Smooth muscle cell (in vitro differentiated cells): ENCODE results near the gene CTSK. TPM values are rescaled to one million over a fixed set of nuclear protein-coding genes. Genes with fewer than 3 reads are reported as not detected.
"Not testable (repeated sequence)": the region's sequence is repeated elsewhere in the genome, so short reads cannot be mapped to it uniquely, and the experiment has no call there.

Experiments used
- DNase-seq: peaks from one replicate; lab custom pipeline; 2025; ENCODE audit not compliant: unreplicated experiment; lab: John Stamatoyannopoulos, UW
- H2AFZ ChIP-seq: fragments of 200-600 bp; sonication (generic); 2 replicates; pipeline ENCODE4 v1.6.0; 2016; ENCODE audit warnings: antibody characterized with exemption, low read depth, mild to moderate bottlenecking
- H3F3A ChIP-seq: fragments of 200-600 bp; sonication (generic); 2 replicates; pipeline ENCODE4 v1.6.0; 2017; ENCODE audit warnings: antibody characterized with exemption, low read depth
- H3K27ac ChIP-seq: fragments of 200-600 bp; sonication (generic); 2 replicates; pipeline ENCODE4 v1.5.1; 2016; ENCODE audit warnings: low read depth, mild to moderate bottlenecking
- H3K27me3 ChIP-seq: fragments of 200-600 bp; sonication (generic); 2 replicates; pipeline ENCODE4 v1.6.1; 2016; ENCODE audit warnings: low read depth, mild to moderate bottlenecking
- H3K36me3 ChIP-seq: fragments of 200-600 bp; sonication (generic); 2 replicates; pipeline ENCODE4 v1.5.1; 2016; ENCODE audit warnings: low read depth
- H3K4me1 ChIP-seq: fragments of 200-600 bp; sonication (generic); 2 replicates; pipeline ENCODE4 v1.5.1; 2016; ENCODE audit warnings: low read depth
- H3K4me2 ChIP-seq: fragments of 200-600 bp; sonication (generic); 2 replicates; pipeline ENCODE4 v1.6.0; 2016; ENCODE audit warnings: mild to moderate bottlenecking
- H3K4me3 ChIP-seq: fragments of 200-600 bp; sonication (generic); 2 replicates; pipeline ENCODE4 v1.5.1; 2016; ENCODE audit warnings: mild to moderate bottlenecking
- H3K79me2 ChIP-seq: fragments of 200-600 bp; sonication (generic); 2 replicates; pipeline ENCODE4 v1.6.0; 2016; ENCODE audit warnings: low read depth, mild to moderate bottlenecking
- H3K9ac ChIP-seq: fragments of 200-600 bp; sonication (generic); 2 replicates; pipeline ENCODE4 v1.6.0; 2016; ENCODE audit warnings: low read depth
- H3K9me3 ChIP-seq: fragments of 200-600 bp; sonication (generic); replicated peaks from 2 replicates; pipeline ENCODE4 v1.5.1; 2016; ENCODE audit warnings: low read depth
- H4K20me1 ChIP-seq: fragments of 200-600 bp; sonication (generic); 2 replicates; pipeline ENCODE4 v1.6.0; 2016; ENCODE audit warnings: low read depth
- CTCF ChIP-seq: fragments of 200-600 bp; sonication (generic); IDR thresholded peaks from 2 replicates; pipeline ENCODE4 v1.5.1; 2017; ENCODE audit warnings: borderline replicate concordance, mild to moderate bottlenecking, antibody characterized with exemption; ENCODE audit not compliant: insufficient read depth, poor library complexity, severe bottlenecking
- WGBS: methylation state at CpG from one replicate; pipeline ENCODE4 v1.1.7; 2016; ENCODE audit warnings: low lambda C conversion rate; 5-methylcytosine and 5-hydroxymethylcytosine counted together
- polyA plus RNA-seq: library from polyadenylated mRNA; unstranded; fragments of >200 nt; fragmentation: Nextera tagmentation; extraction: Ambion mirVana; gene quantifications from 2 replicates; pipeline ENCODE4 v1.2.1, GENCODE V29; 2016
- total RNA-seq: library from RNA; depleted of rRNA; stranded (reverse); fragments of >200 nt; gene quantifications from 2 replicates; pipeline ENCODE4 v1.2.3, GENCODE V29; 2014

The CTSK gene
- total and polyA plus RNA-seq, 2 experiments from 2014 or later: 12.2 to 12.4 TPM

GRCh38 chr1:150836129-150836773, 28.2 kb upstream of the CTSK start:
- Histone ChIP-seq H4K20me1 (no peaks in the 10 kb centered on the region), H3K79me2 (no peaks in the 10 kb centered on the region), H3K36me3 (peaks cover 28% of the 10 kb centered on the region), H3F3A (no peaks in the 10 kb centered on the region), H3K4me2 (no peak overlapping the region), H3K27ac (no peak overlapping the region), H2AFZ (no peak overlapping the region), H3K27me3 (no peaks in the 10 kb centered on the region), H3K9ac (no peak overlapping the region), H3K4me1 (no peaks in the 10 kb centered on the region), H3K4me3 (no peak overlapping the region), H3K9me3 (no peaks in the 10 kb centered on the region)
- no peak for TF ChIP-seq CTCF
- WGBS: 97% methylated on average over 6 of the region's 6 CpGs
- DNase-seq: no peak

- not testable (repeated sequence) for H2AFZ ChIP-seq
Observed at GRCh38 chr1:150833961-150834360, 25.9 kb upstream of the CTSK start.

GRCh38 chr1:150832597-150832996, 24.5 kb upstream of the CTSK start:
- H3K36me3 ChIP-seq: peaks cover 45% of the 10 kb centered on the region
- no peak overlapping the region for H3K4me3 ChIP-seq
- H3K27me3 ChIP-seq: no peaks in the 10 kb centered on the region
- 100% methylated on average over 1 of the region's 1 CpG for WGBS
- no peaks in the 10 kb centered on the region for H3K4me1 ChIP-seq
- no peak overlapping the region for H3K9ac ChIP-seq
- no peak overlapping the region for H3K4me2 ChIP-seq
- DNase-seq: no peak
- no peak for TF ChIP-seq CTCF
- H3K27ac ChIP-seq: no peak overlapping the region
- no peaks in the 10 kb centered on the region for H3K9me3 ChIP-seq
- H3K79me2 ChIP-seq: no peaks in the 10 kb centered on the region
- no peak overlapping the region for H2AFZ ChIP-seq
- no peaks in the 10 kb centered on the region for H4K20me1 ChIP-seq
- no peaks in the 10 kb centered on the region for H3F3A ChIP-seq

More at GRCh38 chr1:150833961-150834360, 25.9 kb upstream of the CTSK start:
- H3K4me3 ChIP-seq, DNase-seq, H4K20me1 ChIP-seq, H3K79me2 ChIP-seq, H3K27ac ChIP-seq, H3K27me3 ChIP-seq, H3K9ac ChIP-seq, H3F3A ChIP-seq, H3K4me2 ChIP-seq, H3K9me3 ChIP-seq, H3K4me1 ChIP-seq: not testable (repeated sequence)
- 100% methylated on average over 6 of the region's 6 CpGs for WGBS
- peaks cover 36% of the 10 kb centered on the region for H3K36me3 ChIP-seq

- Histone ChIP-seq H3K4me1 (no peaks in the 10 kb centered on the region), H3F3A (no peaks in the 10 kb centered on the region), H3K9me3 (no peaks in the 10 kb centered on the region), H3K4me3 (no peak overlapping the region), H3K9ac (no peak overlapping the region), H3K4me2 (no peak overlapping the region), H2AFZ (no peak overlapping the region), H3K27ac (no peak overlapping the region), H3K27me3 (no peaks in the 10 kb centered on the region), H3K36me3 (peaks cover 44% of the 10 kb centered on the region), H4K20me1 (no peaks in the 10 kb centered on the region), H3K79me2 (no peaks in the 10 kb centered on the region)
- WGBS: 92% methylated on average over 7 of the region's 7 CpGs
- TF ChIP-seq CTCF: peak; percentile 13
- no peak for DNase-seq
Observed at GRCh38 chr1:150829751-150830150, 21.7 kb upstream of the CTSK start.
